Aortic smooth muscle cell (primary cell): Measurements from ENCODE around the gene PIK3R5. TPM values are rescaled to one million over a fixed set of nuclear protein-coding genes. Genes with fewer than 3 reads are reported as not detected.

Source experiments
- total RNA-seq: library from RNA; depleted of rRNA; stranded (reverse); fragments of >200 nt; gene quantifications from 2 replicates; pipeline ENCODE4 v1.2.3, GENCODE V29; 2014

PIK3R5 gene
- 0.26 TPM in 1 of 2 replicates, not detected in the other for total RNA-seq

DNA sequence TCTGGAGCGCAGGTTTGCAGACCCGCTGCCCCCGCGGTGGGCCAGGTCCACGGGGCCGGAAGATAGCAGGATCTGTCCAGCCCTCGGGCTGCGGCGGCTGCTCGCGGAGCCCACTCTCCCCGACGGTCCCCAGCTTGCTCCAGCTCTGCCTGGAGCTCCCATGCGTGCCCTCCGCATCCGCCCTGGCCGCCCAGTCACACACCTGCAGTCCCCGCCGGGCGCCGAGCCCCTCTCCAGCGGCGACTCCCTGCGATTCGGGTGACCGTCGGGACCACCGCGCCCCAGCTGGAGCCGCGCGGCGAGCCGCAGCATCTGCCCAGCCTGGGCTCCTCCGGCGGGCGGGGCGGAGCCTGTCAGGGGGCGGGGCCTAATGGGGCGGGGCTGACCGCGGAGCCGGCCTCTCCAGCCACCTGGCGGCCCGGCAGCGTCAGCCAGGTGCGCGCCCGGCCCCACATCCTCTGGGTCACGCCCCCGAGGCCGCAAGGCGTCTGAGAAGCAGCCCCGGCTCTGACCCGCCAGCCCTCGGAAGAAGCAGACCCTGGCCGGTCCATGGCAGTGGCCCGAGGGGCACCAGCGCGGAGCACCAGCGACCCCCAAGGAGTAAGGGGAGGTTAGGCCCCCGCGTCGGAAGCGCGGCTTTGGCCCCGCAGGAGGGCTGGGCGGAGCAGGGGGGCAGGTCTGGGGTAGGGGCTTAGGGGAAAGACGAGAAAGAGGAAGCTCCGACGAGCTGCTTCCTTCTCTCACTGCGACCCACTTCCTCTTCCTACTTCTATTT, at the start of gene PIK3R5:
TSS of gene PIK3R5 (minus strand) at position 314 of the 775 bp plus-strand sequence. CDS start 54,213 bp downstream, outside the sequence.

GRCh38 chr17:8867361-8867981, 98.0 kb downstream of the PIK3R5 start, which contains the start of gene PIK3R6:
Gene PIK3R6, minus strand, starts transcription at chr17:8867674. Its CDS starts 17,880 bp downstream, at chr17:8849794.

Other genes with a start within 250 kb of the PIK3R5 start
- gene CCDC42, start 220.9 kb downstream of the PIK3R5 start, total RNA-seq = 0.06 and 0.13 TPM in 2 replicates
- gene SPDYE4, start 207.2 kb downstream of the PIK3R5 start, total RNA-seq = not detected in 2 replicates
- not detected in 2 replicates for gene MFSD6L, start 166.3 kb downstream of the PIK3R5 start, total RNA-seq
- not detected in 2 replicates for gene PIK3R6, start 98.0 kb downstream of the PIK3R5 start, total RNA-seq
- gene NTN1, start 55.8 kb upstream of the PIK3R5 start, total RNA-seq = 1.6 and 2.9 TPM in 2 replicates